Esophagus squamous epithelium (tissue), 5 donors: Measurements from ENCODE around the gene EFHC2. TPM values are rescaled to one million over a fixed set of nuclear protein-coding genes. Genes with fewer than 3 reads are reported as not detected.

Experiments
- DNase-seq: peaks from one replicate; lab custom pipeline; 2025; lab: John Stamatoyannopoulos, UW
- H3K27ac ChIP-seq, 4 donors: fragments of 200-600 bp; sonication (generic); one replicate each; pipeline ENCODE4 v1.5.1; 2016 to 2019; ENCODE audit warnings: mild to moderate bottlenecking in 1 of 4
- H3K27me3 ChIP-seq, 4 donors: fragments of 200-600 bp; sonication (generic); 1 replicate in 3 of 4; 2 replicates in 1 of 4; pipeline versions ENCODE4 v1.5.1 to v1.6.0; 2017 to 2021; ENCODE audit warnings: antibody characterized with exemption in 1 of 4
- H3K36me3 ChIP-seq, 3 donors: fragments of 200-600 bp; sonication (generic); one replicate each; pipeline ENCODE4 v1.5.1; 2016 to 2019
- H3K4me1 ChIP-seq, 3 donors: fragments of 200-600 bp; sonication (generic); one replicate each; pipeline ENCODE4 v1.5.1; 2017 to 2019
- H3K4me3 ChIP-seq, 4 donors: fragments of 200-600 bp; sonication (generic); 1 replicate in 3 of 4; 2 replicates in 1 of 4; pipeline ENCODE4 v1.5.1; 2016 to 2019; ENCODE audit warnings: mild to moderate bottlenecking in 2 of 4, moderate library complexity in 1 of 4
- H3K9me3 ChIP-seq, 3 donors: fragments of 200-600 bp; sonication (generic); one replicate each; pipeline ENCODE4 v1.5.1; 2016 to 2019
- POLR2A ChIP-seq, 4 donors: fragments of 450-650 bp; IDR thresholded peaks; one replicate each; pipeline ENCODE4 v1.6.1; 2017; ENCODE audit warnings: antibody characterized with exemption in 4 of 4, mild to moderate bottlenecking in 4 of 4, moderate library complexity in 3 of 4
- WGBS, 2 donors: methylation state at CpG; one replicate each; pipeline ENCODE4 v1.1.5; 2018; 5-methylcytosine and 5-hydroxymethylcytosine counted together
- intact Hi-C: fragments of 100-400 bp; cut with DNase I; formaldehyde crosslinking; loops from one replicate; pipeline ENCODE4 v1.15.0; 2022
- total RNA-seq, 4 donors: library from RNA; depleted of rRNA; stranded (reverse); fragments of >200 nt; gene quantifications; one replicate each; pipeline ENCODE4 v1.1.0, GENCODE V29; 2016
- TF ChIP-seq, protein P1 (sequence below), 6 experiments: fragments of 450-650 bp in 4 of 6; fragments of 200-600 bp in 2 of 6; sonication (generic) in 2 of 6; IDR thresholded peaks; one replicate each; pipeline ENCODE4 v1.5.1; 2016 to 2019; ENCODE audit warnings: antibody characterized with exemption in 6 of 6, mild to moderate bottlenecking in 4 of 6, moderate library complexity in 4 of 6
- donor health status: DM: yes; HTN: yes; CAD: no.

EFHC2 gene
- total RNA-seq, 4 donors from 2014 or later, result 0.22 to 3.1 (median 2.0) TPM

DNA sequence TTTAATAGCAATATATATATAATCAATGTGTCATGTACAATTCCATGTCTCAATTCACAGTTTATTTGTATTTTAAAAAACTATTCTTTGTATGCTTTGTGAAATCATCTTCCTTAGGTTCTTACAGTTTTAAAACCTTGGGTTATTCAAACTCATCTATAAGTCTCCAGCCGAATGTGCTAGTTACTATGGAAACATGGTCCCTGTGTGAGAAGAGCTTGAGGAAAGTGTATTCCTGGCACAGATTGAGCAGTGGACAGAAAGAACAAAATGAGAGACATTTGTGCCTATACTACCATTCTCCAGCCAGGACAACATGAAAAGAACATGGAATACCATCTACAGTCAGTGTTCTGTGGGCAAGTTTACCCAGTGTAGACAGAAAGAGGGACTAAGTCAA lies 103.4 kb downstream of the EFHC2 start:
- Histone ChIP-seq H3K36me3 (no peaks in the 10 kb centered on the region), H3K9me3 (no peaks in the 10 kb centered on the region), H3K27ac (no peak overlapping the region), H3K4me3 (no peak overlapping the region), H3K4me1 (peaks cover 0 to 6% (median 0%) of the 10 kb centered on the region in 3 donors), H3K27me3 (no peaks in the 10 kb centered on the region)
- intact Hi-C loops, result loop anchor here (5.0 kb wide), 1 partner anchor 283 kb away; no protein-coding TSS in a partner anchor
- 75% methylated on average over 1 of the region's 1 CpG; no CpG with 5 or more reads in 1 of the 2 donors for WGBS, 2 donors
- no peak for DNase-seq
- TF ChIP-seq POLR2A (IDR thresholded peaks at IDR 0.05), result no peak
- TF ChIP-seq, protein P1, sequence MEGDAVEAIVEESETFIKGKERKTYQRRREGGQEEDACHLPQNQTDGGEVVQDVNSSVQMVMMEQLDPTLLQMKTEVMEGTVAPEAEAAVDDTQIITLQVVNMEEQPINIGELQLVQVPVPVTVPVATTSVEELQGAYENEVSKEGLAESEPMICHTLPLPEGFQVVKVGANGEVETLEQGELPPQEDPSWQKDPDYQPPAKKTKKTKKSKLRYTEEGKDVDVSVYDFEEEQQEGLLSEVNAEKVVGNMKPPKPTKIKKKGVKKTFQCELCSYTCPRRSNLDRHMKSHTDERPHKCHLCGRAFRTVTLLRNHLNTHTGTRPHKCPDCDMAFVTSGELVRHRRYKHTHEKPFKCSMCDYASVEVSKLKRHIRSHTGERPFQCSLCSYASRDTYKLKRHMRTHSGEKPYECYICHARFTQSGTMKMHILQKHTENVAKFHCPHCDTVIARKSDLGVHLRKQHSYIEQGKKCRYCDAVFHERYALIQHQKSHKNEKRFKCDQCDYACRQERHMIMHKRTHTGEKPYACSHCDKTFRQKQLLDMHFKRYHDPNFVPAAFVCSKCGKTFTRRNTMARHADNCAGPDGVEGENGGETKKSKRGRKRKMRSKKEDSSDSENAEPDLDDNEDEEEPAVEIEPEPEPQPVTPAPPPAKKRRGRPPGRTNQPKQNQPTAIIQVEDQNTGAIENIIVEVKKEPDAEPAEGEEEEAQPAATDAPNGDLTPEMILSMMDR (IDR thresholded peaks at IDR 0.05), result no peak

DNA sequence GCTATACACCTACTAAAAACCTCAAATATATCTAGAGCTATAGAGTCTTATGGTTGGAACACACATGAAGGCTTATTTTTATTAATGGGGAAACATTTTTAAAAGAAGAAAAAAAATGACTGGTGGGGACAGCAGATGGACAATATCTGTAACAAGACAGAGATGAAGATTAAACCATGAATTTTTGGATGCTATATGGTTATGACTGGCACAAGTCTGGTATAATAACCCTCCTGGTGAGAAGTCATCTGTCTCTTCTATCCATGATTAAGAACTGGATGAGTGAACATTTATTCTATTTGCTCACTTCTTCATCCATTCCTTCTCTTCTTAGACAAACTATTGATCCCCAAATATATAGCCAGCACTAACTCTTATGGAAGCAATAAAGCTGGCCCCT lies 104.4 kb downstream of the EFHC2 start:
- Histone ChIP-seq H3K27ac (no peak overlapping the region), H3K9me3 (no peaks in the 10 kb centered on the region), H3K4me1 (peaks cover 0 to 15% (median 0%) of the 10 kb centered on the region in 3 donors), H3K27me3 (no peaks in the 10 kb centered on the region), H3K4me3 (no peak overlapping the region), H3K36me3 (no peaks in the 10 kb centered on the region)
- no peak for TF ChIP-seq POLR2A (IDR thresholded peaks at IDR 0.05)
- TF ChIP-seq, protein P1 (IDR thresholded peaks at IDR 0.05), result no peak
- intact Hi-C loops, result no loop called here
- DNase-seq, result no peak

DNA sequence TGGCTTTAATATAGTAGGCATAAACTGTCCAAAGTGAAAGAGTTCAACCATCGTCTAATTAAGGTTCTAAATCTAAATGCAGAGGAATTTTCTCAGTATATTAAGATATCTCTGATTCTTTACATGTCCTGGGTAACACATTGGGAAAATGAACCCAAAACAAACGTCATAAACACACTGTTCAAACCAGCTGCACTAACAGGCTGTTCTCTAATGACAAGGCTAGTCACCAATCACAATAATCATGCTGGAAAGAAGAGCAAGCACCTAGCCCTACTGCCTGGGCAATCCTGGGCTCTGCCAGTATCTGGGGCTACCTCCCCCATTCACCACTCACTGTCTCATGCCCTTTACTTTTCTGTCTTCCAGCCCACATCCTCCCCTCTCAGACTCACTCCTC lies 107.9 kb downstream of the EFHC2 start:
- Histone ChIP-seq H3K9me3 (no peaks in the 10 kb centered on the region), H3K27me3 (no peaks in the 10 kb centered on the region), H3K36me3 (no peaks in the 10 kb centered on the region), H3K27ac (peak overlapping the region in 2 of 4 donors; percentile 13 to 69), H3K4me3 (no peak overlapping the region), H3K4me1 (peaks cover 0 to 28% (median 0%) of the 10 kb centered on the region in 3 donors)
- TF ChIP-seq POLR2A (IDR thresholded peaks at IDR 0.05), result no peak
- TF ChIP-seq, protein P1 (IDR thresholded peaks at IDR 0.05), result no peak
- DNase-seq, result no peak
- WGBS, 2 donors, result 45 to 71% methylated on average over 2 of the region's 2 CpGs
- intact Hi-C loops, result no loop called here

DNA sequence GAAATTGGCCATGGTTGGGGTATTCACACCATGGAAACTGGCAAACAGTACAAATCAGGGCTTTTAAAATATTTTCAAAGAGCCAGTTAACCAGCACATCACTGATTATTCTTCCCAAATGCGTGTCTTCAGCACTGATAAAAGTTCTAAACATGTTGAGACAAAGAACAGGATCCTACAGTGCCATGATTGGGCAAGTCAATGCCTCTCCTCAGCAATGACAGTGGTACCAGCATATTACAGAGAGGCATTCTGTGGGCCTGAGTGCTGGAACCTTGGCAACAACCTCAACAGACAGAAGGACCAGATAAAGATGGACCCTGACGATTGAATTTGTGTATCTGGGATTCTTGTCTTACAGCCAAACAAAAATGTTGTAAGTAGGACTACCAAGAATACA lies 108.9 kb downstream of the EFHC2 start:
- Histone ChIP-seq H3K4me3 (no peak overlapping the region), H3K36me3 (no peaks in the 10 kb centered on the region), H3K9me3 (no peaks in the 10 kb centered on the region), H3K27ac (peak overlapping the region; percentile 1 to 70 (median 58)), H3K4me1 (peaks cover 0 to 28% (median 0%) of the 10 kb centered on the region in 3 donors), H3K27me3 (no peaks in the 10 kb centered on the region)
- no peak for TF ChIP-seq POLR2A (IDR thresholded peaks at IDR 0.05)
- TF ChIP-seq, protein P1 (IDR thresholded peaks at IDR 0.05), result no peak
- intact Hi-C loops, result no loop called here
- DNase-seq, result no peak
- 17 to 39% methylated on average over 1 to 2 of the region's 2 CpGs for WGBS, 2 donors

DNA sequence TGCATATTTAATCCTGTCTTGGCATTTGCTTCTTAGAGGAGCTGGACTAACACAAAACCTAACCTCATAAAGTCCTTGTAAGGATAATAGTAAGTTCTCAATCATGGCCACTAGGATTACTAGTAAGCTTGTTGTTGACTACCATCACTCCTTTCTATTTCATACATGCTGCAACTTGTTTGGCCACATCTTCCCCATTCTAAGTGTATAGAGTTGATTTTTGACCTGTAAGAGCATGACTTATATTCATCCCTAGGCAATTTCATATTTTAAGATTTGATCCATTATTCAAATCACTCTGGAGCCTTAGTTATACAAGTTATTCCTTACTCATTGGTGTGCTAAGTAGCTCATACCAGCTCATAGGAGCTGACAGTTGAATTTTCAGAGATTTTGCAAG lies 109.4 kb downstream of the EFHC2 start:
- no peak for DNase-seq
- no peaks in the 10 kb centered on the region for H3K36me3 ChIP-seq
- H3K9me3 ChIP-seq, result no peaks in the 10 kb centered on the region
- H3K27me3 ChIP-seq, result no peaks in the 10 kb centered on the region
- intact Hi-C loops, result no loop called here
- H3K4me1 ChIP-seq, result peaks cover 0 to 28% (median 0%) of the 10 kb centered on the region in 3 donors
- peak overlapping the region in 3 of 4 donors; percentile 46 to 70 (median 69) for H3K27ac ChIP-seq
- TF ChIP-seq, protein P1 (IDR thresholded peaks at IDR 0.05), result peak in 2 of 6 experiments; percentile 19 to 34
- TF ChIP-seq POLR2A (IDR thresholded peaks at IDR 0.05), result no peak
- H3K4me3 ChIP-seq, result no peak overlapping the region
